ENCODE results near the gene IZUMO1R.

The IZUMO1R gene

GRCh38 chr11:94315664-94316063 is 11.3 kb downstream of the IZUMO1R start:
- no peak overlapping the region for H3K4me3 ChIP-seq (ENCODE audit: low read depth, low read length)
- in situ Hi-C loops (cut with HindIII; ENCODE audit: low sequenced_read_pairs): no loop called here
- no peak for TF ChIP-seq CTCF (IDR thresholded peaks at IDR 0.05; ENCODE audit: low read depth, low read length)
- no peak for DNase-seq (ENCODE audit: low read depth, low spot score)

- no peak overlapping the region for H3K4me3 ChIP-seq (ENCODE audit: low read depth, low read length)
- DNase-seq (ENCODE audit: low read depth, low spot score): no peak
- TF ChIP-seq CTCF (IDR thresholded peaks at IDR 0.05; ENCODE audit: low read depth, low read length): no peak
- in situ Hi-C loops (cut with HindIII; ENCODE audit: low sequenced_read_pairs): no loop called here
These were observed 18.1 kb downstream of the IZUMO1R start for GRCh38 chr11:94322501-94322900.

GRCh38 chr11:94325681-94326080 is 21.3 kb downstream of the IZUMO1R start:
- in situ Hi-C loops (cut with HindIII; ENCODE audit: low sequenced_read_pairs): no loop called here
- DNase-seq (ENCODE audit: low read depth, low spot score): no peak
- TF ChIP-seq CTCF (IDR thresholded peaks at IDR 0.05; ENCODE audit: low read depth, low read length): peak; percentile 42
- no peak overlapping the region for H3K4me3 ChIP-seq (ENCODE audit: low read depth, low read length)

- no peak for DNase-seq (ENCODE audit: low read depth, low spot score)
- no peak overlapping the region for H3K4me3 ChIP-seq (ENCODE audit: low read depth, low read length)
- in situ Hi-C loops (cut with HindIII; ENCODE audit: low sequenced_read_pairs): no loop called here
- no peak for TF ChIP-seq CTCF (IDR thresholded peaks at IDR 0.05; ENCODE audit: low read depth, low read length)
These were observed 22.6 kb downstream of the IZUMO1R start for GRCh38 chr11:94326947-94327346.

GRCh38 chr11:94328587-94329080 is 24.3 kb downstream of the IZUMO1R start:
- no peak for DNase-seq (ENCODE audit: low read depth, low spot score)
- TF ChIP-seq CTCF (IDR thresholded peaks at IDR 0.05; ENCODE audit: low read depth, low read length): no peak
- no peak overlapping the region for H3K4me3 ChIP-seq (ENCODE audit: low read depth, low read length)
- in situ Hi-C loops (cut with HindIII; ENCODE audit: low sequenced_read_pairs): no loop called here

- in situ Hi-C loops (cut with HindIII; ENCODE audit: low sequenced_read_pairs): no loop called here
- no peak for TF ChIP-seq CTCF (IDR thresholded peaks at IDR 0.05; ENCODE audit: low read depth, low read length)
- DNase-seq (ENCODE audit: low read depth, low spot score): no peak
- H3K4me3 ChIP-seq (ENCODE audit: low read depth, low read length): no peak overlapping the region
These were observed 25.1 kb downstream of the IZUMO1R start for GRCh38 chr11:94329501-94329900.

- in situ Hi-C loops (cut with HindIII; ENCODE audit: low sequenced_read_pairs): no loop called here
- no peak for DNase-seq (ENCODE audit: low read depth, low spot score)
- TF ChIP-seq CTCF (IDR thresholded peaks at IDR 0.05; ENCODE audit: low read depth, low read length): no peak
- no peak overlapping the region for H3K4me3 ChIP-seq (ENCODE audit: low read depth, low read length)
These were observed 26.4 kb downstream of the IZUMO1R start for GRCh38 chr11:94330789-94331188.
